K562 (cell line): ENCODE measurements around the gene ULK3. TPM values are rescaled to one million over a fixed set of nuclear protein-coding genes. Genes with fewer than 3 reads are reported as not detected.

ENCODE experiments used
- ATF1 ChIP-seq, 2 experiments: fragments of 450-650 bp in 1 of 2; IDR thresholded peaks; 2 replicates each; pipeline ENCODE4 v1.6.1; 2016; ENCODE audit warnings: missing compliant biosample characterization in 1 of 2, missing genetic modification characterization in 1 of 2
- DMBX1 ChIP-seq: fragments of 250-450 bp; sonication (Bioruptor Pico); IDR thresholded peaks from 2 replicates; pipeline ENCODE4 v1.8.0; 2022; ENCODE audit warnings: inconsistent platforms, mild to moderate bottlenecking, moderate library complexity, borderline replicate concordance
- GATAD2B ChIP-seq: fragments of 450-650 bp; IDR thresholded peaks from 2 replicates; pipeline ENCODE4 v1.6.1; 2017; ENCODE audit warnings: mild to moderate bottlenecking, borderline replicate concordance
- MAZ ChIP-seq, 2 experiments: fragments of 450-650 bp in 1 of 2; sonication (generic) in 1 of 2; formaldehyde crosslinking; IDR thresholded peaks in 1 of 2; conservative IDR thresholded peaks in 1 of 2; 2 replicates each; pipeline versions ENCODE4 v1.4.0 to v1.5.0; 2020; ENCODE audit warnings: mild to moderate bottlenecking in 1 of 2, missing genetic modification reagents in 1 of 2
- MEF2D ChIP-seq: conservative IDR thresholded peaks from 2 replicates; pipeline ENCODE4 v1.6.1; 2016; ENCODE audit warnings: low read depth, missing genetic modification characterization, missing compliant biosample characterization
- NR2C2 ChIP-seq, 2 experiments: fragments of 200-800 bp in 1 of 2; sonication (Bioruptor generic) in 1 of 2; sonication (generic) in 1 of 2; formaldehyde crosslinking in 1 of 2; IDR thresholded peaks; 2 replicates each; pipeline versions ENCODE4 v1.6.1 to v1.8.0; 2016 to 2022; ENCODE audit warnings: mild to moderate bottlenecking in 1 of 2, missing compliant biosample characterization in 1 of 2, missing genetic modification characterization in 1 of 2, missing genetic modification reagents in 1 of 2
- POLR3A ChIP-seq: IDR thresholded peaks from 2 replicates; pipeline ENCODE4 v1.6.1; 2011; ENCODE audit warnings: borderline replicate concordance, mild to moderate bottlenecking, moderate library complexity; ENCODE audit not compliant: insufficient read length, insufficient read depth; ENCODE audit errors: extremely low read depth
- RBM25 ChIP-seq: fragments of 200-400 bp; formaldehyde crosslinking; IDR thresholded peaks from 2 replicates; pipeline ENCODE4 v1.6.1; 2018; ENCODE audit warnings: low read length, low read depth, moderate library complexity; ENCODE audit not compliant: severe bottlenecking
- SAFB2 ChIP-seq: fragments of 200-400 bp; formaldehyde crosslinking; IDR thresholded peaks from 2 replicates; pipeline ENCODE4 v1.6.1; 2018; ENCODE audit warnings: borderline replicate concordance, low read length, low read depth, moderate library complexity; ENCODE audit not compliant: severe bottlenecking
- SMARCA4 ChIP-seq: fragments of 450-650 bp; IDR thresholded peaks from 2 replicates; pipeline ENCODE4 v1.6.1; 2016
- TEAD1 ChIP-seq, 2 experiments: fragments of 450-650 bp in 1 of 2; sonication (generic) in 1 of 2; formaldehyde crosslinking; IDR thresholded peaks; 2 replicates each; pipeline versions ENCODE4 v1.4.0 to v1.8.0; 2020 to 2022; ENCODE audit warnings: mild to moderate bottlenecking in 2 of 2, missing genetic modification reagents in 1 of 2
- ZNF23 ChIP-seq: fragments of 250-450 bp; sonication (Bioruptor Pico); IDR thresholded peaks from 2 replicates; pipeline ENCODE4 v1.4.0; 2020; ENCODE audit warnings: mild to moderate bottlenecking
- ZNF282 ChIP-seq: sonication (generic); formaldehyde crosslinking; IDR thresholded peaks from 2 replicates; pipeline ENCODE4 v1.8.1; 2023; ENCODE audit warnings: missing genetic modification reagents
- ZNF639 ChIP-seq, 2 experiments: fragments of 200-800 bp in 1 of 2; sonication (Bioruptor generic) in 1 of 2; sonication (generic) in 1 of 2; formaldehyde crosslinking in 1 of 2; IDR thresholded peaks in 1 of 2; conservative IDR thresholded peaks in 1 of 2; 2 replicates each; pipeline versions ENCODE4 v1.5.0 to v1.6.1; 2016 to 2020; ENCODE audit warnings: missing compliant biosample characterization in 1 of 2, missing genetic modification characterization in 1 of 2, missing genetic modification reagents in 1 of 2
- ZNF766 ChIP-seq: fragments of 200-800 bp; sonication (Bioruptor generic); conservative IDR thresholded peaks from 2 replicates; pipeline ENCODE4 v1.6.1; 2016; ENCODE audit warnings: missing genetic modification characterization, missing compliant biosample characterization
- ZSCAN32 ChIP-seq: fragments of 450-650 bp; formaldehyde crosslinking; IDR thresholded peaks from 2 replicates; pipeline ENCODE4 v1.4.0; 2020; ENCODE audit warnings: mild to moderate bottlenecking, moderate library complexity
- polyA plus RNA-seq, 8 experiments: library from polyadenylated mRNA; depleted of rRNA in 4 of 8; stranded (reverse) in 5 of 8; unstranded in 3 of 8; fragments of >200 nt; fragmentation: Nextera tagmentation in 2 of 8; fragmentation: Illumina TruSeq in 1 of 8; extraction: Ambion mirVana in 2 of 8; extraction: Trizol in 1 of 8; gene quantifications; 2 replicates each; pipeline versions ENCODE4 v1.2.1 to v1.2.3, GENCODE V29; 2011 to 2014; ENCODE audit warnings: inconsistent platforms in 1 of 8, missing spikeins in 1 of 8
- total RNA-seq, 7 experiments: library from RNA; depleted of rRNA in 6 of 7; stranded (reverse); fragments of >200 nt in 6 of 7; fragmentation: Illumina TruSeq in 2 of 7; extraction: Trizol in 2 of 7; gene quantifications; 2 replicates each; pipeline versions ENCODE4 v1.2.1 to v1.2.3, GENCODE V29; 2011 to 2021; ENCODE audit warnings: low replicate concordance in 1 of 7
- TF ChIP-seq, protein P1 (sequence below): sonication (generic); formaldehyde crosslinking; IDR thresholded peaks from 2 replicates; pipeline ENCODE4 v1.8.0; 2022; ENCODE audit warnings: mild to moderate bottlenecking, missing genetic modification reagents
- TF ChIP-seq, protein P2 (sequence below): fragments of 450-650 bp; conservative IDR thresholded peaks from 2 replicates; pipeline ENCODE4 v1.6.1; 2016; ENCODE audit warnings: missing genetic modification characterization, low read depth, mild to moderate bottlenecking, missing compliant biosample characterization, moderate library complexity
- TF ChIP-seq, protein P3 (sequence below): fragments of 450-650 bp; formaldehyde crosslinking; conservative IDR thresholded peaks from 2 replicates; pipeline ENCODE4 v1.4.0; 2022; ENCODE audit warnings: mild to moderate bottlenecking, missing genetic modification characterization

Gene ULK3
- total and polyA plus RNA-seq, 9 of the 15 experiments (the other 6 are each of a cell fraction or from before 2014, with no cell fraction given) = 0.68 to 68.0 (median 34.9) TPM

- TF ChIP-seq SAFB2 (no peak), ZNF639 (CRISPR knock-in tag; conservative IDR thresholded peaks at IDR 0.05 in 1 of 2, IDR thresholded peaks at IDR 0.05 in 1 of 2) (peak in 1 of 2 experiments; percentile 80; a peak in 1 of 4 replicates), TEAD1 (CRISPR knock-in tag; IDR thresholded peaks at IDR 0.05) (peak in 1 of 2 experiments; percentile 59; a peak in 1 of 4 replicates), ZNF766 (CRISPR knock-in tag) (peak; percentile 62; the same call in 1 of the 2 replicates), DMBX1 (CRISPR knock-in tag) (no peak), RBM25 (no peak), ATF1 (CRISPR knock-in tag; IDR thresholded peaks at IDR 0.05) (no peak), ATF1 (tag; IDR thresholded peaks at IDR 0.05) (peak; percentile 64), ZNF282 (peak; percentile 49; the same call in 1 of the 2 replicates), GATAD2B (peak; percentile 94), MAZ (CRISPR knock-in tag; conservative IDR thresholded peaks at IDR 0.05 in 1 of 2, IDR thresholded peaks at IDR 0.05 in 1 of 2) (peak; percentile 92 to 96), MEF2D (no peak), SMARCA4 (no peak), NR2C2 (CRISPR knock-in tag; IDR thresholded peaks at IDR 0.05) (peak; percentile 55; the same call in 1 of the 2 replicates), NR2C2 (tag; IDR thresholded peaks at IDR 0.05) (peak; percentile 71), ZNF23 (no peak), POLR3A (no peak), ZSCAN32 (CRISPR knock-in tag) (no peak; the same call in 1 of the 2 replicates)
- TF ChIP-seq, protein P1, sequence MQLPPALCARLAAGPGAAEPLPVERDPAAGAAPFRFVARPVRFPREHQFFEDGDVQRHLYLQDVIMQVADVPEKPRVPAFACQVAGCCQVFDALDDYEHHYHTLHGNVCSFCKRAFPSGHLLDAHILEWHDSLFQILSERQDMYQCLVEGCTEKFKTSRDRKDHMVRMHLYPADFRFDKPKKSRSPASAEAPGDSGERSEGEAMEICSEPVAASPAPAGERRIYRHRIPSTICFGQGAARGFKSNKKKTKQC = peak; percentile 47; the same call in 1 of the 2 replicates
- TF ChIP-seq, protein P2, sequence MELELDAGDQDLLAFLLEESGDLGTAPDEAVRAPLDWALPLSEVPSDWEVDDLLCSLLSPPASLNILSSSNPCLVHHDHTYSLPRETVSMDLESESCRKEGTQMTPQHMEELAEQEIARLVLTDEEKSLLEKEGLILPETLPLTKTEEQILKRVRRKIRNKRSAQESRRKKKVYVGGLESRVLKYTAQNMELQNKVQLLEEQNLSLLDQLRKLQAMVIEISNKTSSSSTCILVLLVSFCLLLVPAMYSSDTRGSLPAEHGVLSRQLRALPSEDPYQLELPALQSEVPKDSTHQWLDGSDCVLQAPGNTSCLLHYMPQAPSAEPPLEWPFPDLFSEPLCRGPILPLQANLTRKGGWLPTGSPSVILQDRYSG (tag) = no peak
- TF ChIP-seq, protein P3, sequence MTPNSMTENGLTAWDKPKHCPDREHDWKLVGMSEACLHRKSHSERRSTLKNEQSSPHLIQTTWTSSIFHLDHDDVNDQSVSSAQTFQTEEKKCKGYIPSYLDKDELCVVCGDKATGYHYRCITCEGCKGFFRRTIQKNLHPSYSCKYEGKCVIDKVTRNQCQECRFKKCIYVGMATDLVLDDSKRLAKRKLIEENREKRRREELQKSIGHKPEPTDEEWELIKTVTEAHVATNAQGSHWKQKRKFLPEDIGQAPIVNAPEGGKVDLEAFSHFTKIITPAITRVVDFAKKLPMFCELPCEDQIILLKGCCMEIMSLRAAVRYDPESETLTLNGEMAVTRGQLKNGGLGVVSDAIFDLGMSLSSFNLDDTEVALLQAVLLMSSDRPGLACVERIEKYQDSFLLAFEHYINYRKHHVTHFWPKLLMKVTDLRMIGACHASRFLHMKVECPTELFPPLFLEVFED (CRISPR knock-in tag) = no peak
Observed at GRCh38 chr15:74842581-74843444, at the start of gene ULK3 (continued).
